HG02763 (cell line): Measurements from ENCODE around the gene NT5DC2.

Experiments
- ATAC-seq: cut with Tn5 transposase; IDR thresholded peaks from one replicate; pipeline ENCODE4 v1.9.1; 2021; ENCODE audit warnings: mild to moderate bottlenecking, moderate library complexity; ENCODE audit not compliant: unreplicated experiment

The NT5DC2 gene

GRCh38 chr3:52525680-52526561 is 7.7 kb downstream of the NT5DC2 start:
- no peak for ATAC-seq

GRCh38 chr3:52524752-52525679 is 8.6 kb downstream of the NT5DC2 start:
- no peak for ATAC-seq

- ATAC-seq, result no peak
Observed at GRCh38 chr3:52524258-52524751, 9.4 kb downstream of the NT5DC2 start.

- no peak for ATAC-seq
Observed at GRCh38 chr3:52523386-52524257, 10.0 kb downstream of the NT5DC2 start.

- no peak for ATAC-seq
Observed at GRCh38 chr3:52522651-52523251, 10.9 kb downstream of the NT5DC2 start.

GRCh38 chr3:52521881-52522650 is 11.6 kb downstream of the NT5DC2 start:
- no peak for ATAC-seq

- ATAC-seq, result no peak
Observed at GRCh38 chr3:52521488-52521824, 12.2 kb downstream of the NT5DC2 start.

- no peak for ATAC-seq
Observed at GRCh38 chr3:52520716-52521487, 12.8 kb downstream of the NT5DC2 start.

- no peak for ATAC-seq
Observed at GRCh38 chr3:52520141-52520667, 13.5 kb downstream of the NT5DC2 start.

GRCh38 chr3:52519445-52520140 is 14.1 kb downstream of the NT5DC2 start:
- ATAC-seq, result no peak

- ATAC-seq, result no peak
Observed at GRCh38 chr3:52518723-52519444, 14.8 kb downstream of the NT5DC2 start.

- ATAC-seq, result no peak
Observed at GRCh38 chr3:52517796-52518722, 15.6 kb downstream of the NT5DC2 start.

- ATAC-seq, result no peak
Observed at GRCh38 chr3:52516509-52517195, 17.0 kb downstream of the NT5DC2 start.

GRCh38 chr3:52515192-52515591 is 18.5 kb downstream of the NT5DC2 start:
- ATAC-seq, result no peak

- ATAC-seq, result no peak
Observed at GRCh38 chr3:52514576-52514975, 19.1 kb downstream of the NT5DC2 start.

- ATAC-seq, result no peak
Observed at GRCh38 chr3:52513281-52513680, 20.4 kb downstream of the NT5DC2 start.
